Left cardiac atrium (tissue), 4 donors: ENCODE data around the gene SNX13. TPM values are rescaled to one million over a fixed set of nuclear protein-coding genes. Genes with fewer than 3 reads are reported as not detected.

Experiments used
- ATAC-seq, 2 donors: fragments of 200-7000 bp; cut with Tn5 transposase; one replicate each; pipeline ENCODE4 v1.9.1; 2020; ENCODE audit warnings: mild to moderate bottlenecking in 2 of 2, moderate library complexity in 2 of 2
- DNase-seq: peaks from one replicate; pipeline ENCODE4 v3.0.0-alpha.2; 2020
- intact Hi-C, 2 donors: fragments of 100-400 bp; cut with DNase I; formaldehyde crosslinking; loops; one replicate each; pipeline versions ENCODE4 v1.14.1 to v1.15.1; 2022 to 2023
- total RNA-seq, 2 donors: library from RNA; stranded (reverse); fragmentation: NEBNext Ultra II Directional; extraction: Animal tissue kit (Norgen Biotek cat#: 25700); gene quantifications; one replicate each; pipeline ENCODE4 v1.2.1, GENCODE V29; 2021
- donor health status: DM: no; HTN: yes; CAD: no.
- donor health status: DM: no; HTN: yes; CAD: no; lungs with severe emphysema.
- donor health status: DM: yes; HTN: yes; CAD: no.
- donor health status: Dilated cardiomyopathy.

SNX13 gene
- total RNA-seq, 2 donors from 2014 or later, result 38.0 to 46.4 TPM

DNA sequence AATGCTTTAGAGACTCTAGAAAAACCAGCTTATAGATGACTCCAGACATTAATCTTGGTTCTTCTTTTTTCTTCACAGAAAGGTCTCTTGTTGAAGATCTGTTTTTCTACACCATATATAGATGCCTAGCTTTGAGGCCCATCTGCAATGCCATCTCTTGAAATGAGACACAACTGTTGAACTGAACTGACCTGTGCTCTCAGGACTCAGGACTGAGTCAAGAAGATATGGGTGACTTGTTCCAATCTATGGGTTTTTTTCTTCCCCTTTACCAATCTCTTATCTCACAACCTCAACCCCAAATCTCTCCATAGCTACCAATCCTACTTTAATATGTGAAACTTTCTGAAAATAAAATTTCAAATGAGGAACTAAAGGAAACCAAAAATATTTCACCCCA, 194.7 kb downstream of the SNX13 start:
- DNase-seq (no peak), ATAC-seq (no peak)
- intact Hi-C loops, result no loop called here

GRCh38 chr7:17743316-17743715, 197.0 kb downstream of the SNX13 start:
- intact Hi-C loops, result no loop called here
- no peak for DNase-seq
- ATAC-seq, result no peak

DNA sequence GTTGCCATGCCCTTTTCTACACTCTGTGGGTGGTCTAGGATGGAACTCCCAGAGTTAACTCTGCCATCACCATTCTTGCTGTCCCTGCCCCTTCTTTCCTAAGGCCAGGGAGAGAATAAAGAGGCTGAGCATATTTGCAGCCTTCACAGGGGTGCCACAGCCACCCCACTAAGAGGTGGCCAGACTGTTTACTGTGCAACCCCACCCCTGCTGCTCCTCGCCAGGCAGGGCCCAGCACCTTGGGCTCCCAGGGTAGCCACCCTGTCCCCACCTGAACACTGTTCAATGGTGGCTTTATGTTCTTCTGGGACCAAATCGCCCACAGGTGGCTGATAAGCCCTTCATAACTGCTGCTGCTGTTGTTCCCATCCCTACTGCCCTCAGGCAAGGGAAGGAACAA, 198.9 kb downstream of the SNX13 start:
- DNase-seq, result no peak
- intact Hi-C loops, result no loop called here
- no peak for ATAC-seq

Other genes with a start within 250 kb of the SNX13 start
- not detected for gene PRPS1L1, start 87.4 kb upstream of the SNX13 start, total RNA-seq